ENCODE data around the gene PDGFA. TPM values are rescaled to one million over a fixed set of nuclear protein-coding genes. Genes with fewer than 3 reads are reported as not detected.

The PDGFA gene
- total and polyA plus RNA-seq, 2 donors from 2014 or later, result 14.1 to 53.0 TPM

DNA sequence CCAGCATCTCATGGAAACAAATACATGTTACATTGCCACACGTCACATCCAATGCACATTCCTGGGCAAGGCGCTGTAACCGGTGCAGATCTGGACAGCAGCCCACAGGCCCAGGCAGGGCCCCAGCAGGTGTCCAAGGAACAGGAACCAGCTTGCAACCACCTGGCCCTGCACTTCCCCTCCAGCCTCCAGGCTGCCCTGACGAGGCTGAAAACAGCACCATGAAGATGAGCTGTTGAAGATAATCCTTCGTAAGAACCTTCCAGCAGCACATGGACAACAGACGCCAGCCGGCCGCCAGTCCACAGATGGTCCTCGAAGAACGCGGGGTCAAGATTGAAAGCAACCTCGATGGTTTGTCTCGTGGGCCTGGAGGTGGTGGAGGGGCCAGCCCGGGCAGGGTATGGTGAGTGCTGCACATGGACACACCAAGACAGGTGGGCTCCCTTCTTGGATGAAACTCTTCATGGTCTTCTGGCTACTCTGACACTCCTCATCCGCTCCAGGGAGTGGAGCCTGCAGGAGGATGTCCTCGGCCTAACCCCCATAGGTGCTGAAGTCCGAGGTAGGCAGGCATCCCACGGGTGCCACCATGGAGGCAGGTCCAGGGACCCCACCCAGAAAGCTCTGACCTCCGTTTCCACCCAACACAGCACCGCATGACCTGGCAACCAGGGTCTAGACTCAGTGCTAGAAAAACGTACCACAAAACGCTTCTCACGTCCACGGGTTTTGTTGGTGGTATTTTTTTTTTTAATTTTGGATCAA, 22.9 kb downstream of the PDGFA start:
- FAIRE-seq (no peak), DNase-seq (peak in 1 of 5 donors; percentile 67)
- Histone ChIP-seq H3K9ac (ENCODE audit: low read length in 3 of 3) (no peak overlapping the region), H3K36me3 (ENCODE audit: control insufficient read depth in 2 of 3, insufficient read depth in 3 of 3, low read length in 3 of 3) (peaks cover 5 to 23% (median 14%) of the 10 kb centered on the region in 3 donors), H3K27me3 (ENCODE audit: control insufficient read depth, insufficient read depth, low read length) (no peaks in the 10 kb centered on the region), H3K4me3 (ENCODE audit: low read length in 3 of 3) (no peak overlapping the region), H3K9me3 (ENCODE audit: control insufficient read depth in 2 of 3, insufficient read depth in 1 of 3, low read length in 3 of 3) (peaks cover 0 to 3% (median 0%) of the 10 kb centered on the region in 3 donors), H3K4me1 (ENCODE audit: control insufficient read depth in 2 of 3, insufficient read depth in 2 of 3, low read depth in 1 of 3, low read length in 3 of 3) (no peaks in the 10 kb centered on the region), H3K27ac (ENCODE audit: low read depth in 2 of 2, low read length in 2 of 2) (no peak overlapping the region)
- TF ChIP-seq, protein P1, sequence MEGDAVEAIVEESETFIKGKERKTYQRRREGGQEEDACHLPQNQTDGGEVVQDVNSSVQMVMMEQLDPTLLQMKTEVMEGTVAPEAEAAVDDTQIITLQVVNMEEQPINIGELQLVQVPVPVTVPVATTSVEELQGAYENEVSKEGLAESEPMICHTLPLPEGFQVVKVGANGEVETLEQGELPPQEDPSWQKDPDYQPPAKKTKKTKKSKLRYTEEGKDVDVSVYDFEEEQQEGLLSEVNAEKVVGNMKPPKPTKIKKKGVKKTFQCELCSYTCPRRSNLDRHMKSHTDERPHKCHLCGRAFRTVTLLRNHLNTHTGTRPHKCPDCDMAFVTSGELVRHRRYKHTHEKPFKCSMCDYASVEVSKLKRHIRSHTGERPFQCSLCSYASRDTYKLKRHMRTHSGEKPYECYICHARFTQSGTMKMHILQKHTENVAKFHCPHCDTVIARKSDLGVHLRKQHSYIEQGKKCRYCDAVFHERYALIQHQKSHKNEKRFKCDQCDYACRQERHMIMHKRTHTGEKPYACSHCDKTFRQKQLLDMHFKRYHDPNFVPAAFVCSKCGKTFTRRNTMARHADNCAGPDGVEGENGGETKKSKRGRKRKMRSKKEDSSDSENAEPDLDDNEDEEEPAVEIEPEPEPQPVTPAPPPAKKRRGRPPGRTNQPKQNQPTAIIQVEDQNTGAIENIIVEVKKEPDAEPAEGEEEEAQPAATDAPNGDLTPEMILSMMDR (IDR thresholded peaks at IDR 0.05; ENCODE audit: borderline replicate concordance, extremely low read depth, insufficient read depth), result no peak
- intact Hi-C loops (cut with DNase I), result no loop called here

DNA sequence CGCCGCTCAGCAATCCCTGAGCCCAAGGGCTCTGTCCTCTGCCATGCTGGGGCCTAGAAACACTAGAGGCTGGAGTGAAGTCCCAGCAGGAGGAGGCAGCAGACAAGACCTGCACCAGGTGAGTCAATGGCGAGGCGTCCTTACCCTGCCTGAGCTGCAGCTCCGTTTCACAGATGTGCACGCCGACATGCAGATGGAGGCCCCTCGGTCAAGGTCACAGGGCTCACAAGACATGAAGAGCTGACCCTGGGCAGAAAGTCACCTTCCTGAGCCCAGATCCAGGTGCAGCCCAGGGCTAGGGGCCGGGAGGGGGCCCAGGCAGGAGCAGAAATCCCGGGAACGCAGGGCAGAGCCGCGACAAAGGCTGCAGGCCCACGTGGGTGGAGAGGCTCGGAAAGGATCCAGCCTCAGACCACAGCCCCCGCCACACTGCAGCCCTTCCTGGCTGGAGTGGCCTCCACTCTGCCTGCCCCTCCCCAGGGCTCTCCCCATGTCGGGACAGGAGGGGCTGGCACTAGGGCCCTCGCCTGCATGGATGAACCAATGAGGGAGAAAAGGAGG, 23.8 kb downstream of the PDGFA start:
- no peaks in the 10 kb centered on the region for H3K4me1 ChIP-seq (ENCODE audit: control insufficient read depth in 2 of 3, insufficient read depth in 2 of 3, low read depth in 1 of 3, low read length in 3 of 3)
- no peak overlapping the region for H3K4me3 ChIP-seq (ENCODE audit: low read length in 3 of 3)
- no peaks in the 10 kb centered on the region for H3K27me3 ChIP-seq (ENCODE audit: control insufficient read depth, insufficient read depth, low read length)
- peaks cover 0 to 3% (median 0%) of the 10 kb centered on the region in 3 donors for H3K9me3 ChIP-seq (ENCODE audit: control insufficient read depth in 2 of 3, insufficient read depth in 1 of 3, low read length in 3 of 3)
- no peak overlapping the region for H3K27ac ChIP-seq (ENCODE audit: low read depth in 2 of 2, low read length in 2 of 2)
- intact Hi-C loops (cut with DNase I), result no loop called here
- H3K36me3 ChIP-seq (ENCODE audit: control insufficient read depth in 2 of 3, insufficient read depth in 3 of 3, low read length in 3 of 3), result peaks cover 5 to 20% (median 14%) of the 10 kb centered on the region in 3 donors
- no peak for FAIRE-seq
- peak in 1 of 5 donors; percentile 60 for DNase-seq
- no peak overlapping the region for H3K9ac ChIP-seq (ENCODE audit: low read length in 3 of 3)
- TF ChIP-seq, protein P1 (IDR thresholded peaks at IDR 0.05; ENCODE audit: borderline replicate concordance, extremely low read depth, insufficient read depth), result no peak

- Histone ChIP-seq H3K36me3 (ENCODE audit: control insufficient read depth in 2 of 3, insufficient read depth in 3 of 3, low read length in 3 of 3) (peaks cover 5 to 15% (median 14%) of the 10 kb centered on the region in 3 donors), H3K9me3 (ENCODE audit: control insufficient read depth in 2 of 3, insufficient read depth in 1 of 3, low read length in 3 of 3) (peaks cover 0 to 3% (median 0%) of the 10 kb centered on the region in 3 donors), H3K9ac (ENCODE audit: low read length in 3 of 3) (no peak overlapping the region), H3K27ac (ENCODE audit: low read depth in 2 of 2, low read length in 2 of 2) (no peak overlapping the region), H3K4me3 (ENCODE audit: low read length in 3 of 3) (no peak overlapping the region), H3K4me1 (ENCODE audit: control insufficient read depth in 2 of 3, insufficient read depth in 2 of 3, low read depth in 1 of 3, low read length in 3 of 3) (no peaks in the 10 kb centered on the region), H3K27me3 (ENCODE audit: control insufficient read depth, insufficient read depth, low read length) (no peaks in the 10 kb centered on the region)
- TF ChIP-seq, protein P1 (IDR thresholded peaks at IDR 0.05; ENCODE audit: borderline replicate concordance, extremely low read depth, insufficient read depth), result no peak
- no peak for FAIRE-seq
- intact Hi-C loops (cut with DNase I), result no loop called here
- peak in 1 of 5 donors; percentile 47 for DNase-seq
Observed at GRCh38 chr7:495326-495725, 24.3 kb downstream of the PDGFA start.
